Cerebellar nuclear complex (tissue), 1 donor: ENCODE data around the gene IQCK.
"Not testable (repeated sequence)": the region's sequence is repeated elsewhere in the genome, so short reads cannot be mapped to it uniquely, and the experiment has no call there.

Experiments
- DNase-seq, 2 experiments: peaks; one replicate each; lab custom pipeline; 2025; lab: John Stamatoyannopoulos, UW

Gene IQCK

DNA sequence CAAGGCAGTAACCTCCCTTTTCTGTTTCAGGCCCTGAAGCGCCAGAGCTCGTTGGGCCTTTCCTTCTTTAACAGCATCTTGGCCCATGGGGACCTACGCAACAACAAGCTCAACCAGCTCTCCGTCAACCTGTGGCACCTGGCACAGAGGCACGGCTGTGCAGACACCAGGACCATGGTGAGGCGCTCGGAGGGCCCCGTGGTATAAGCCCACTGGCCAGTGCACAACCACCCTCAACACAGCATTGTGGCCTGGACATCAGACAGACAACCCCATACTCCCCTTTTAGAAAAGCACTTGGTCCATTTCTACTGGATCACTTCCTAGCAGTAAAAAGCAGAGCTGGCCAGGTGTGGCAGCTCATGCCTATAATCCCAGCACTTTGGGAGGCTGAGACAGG is 18.6 kb upstream of the IQCK start:
- no peak for DNase-seq

DNA sequence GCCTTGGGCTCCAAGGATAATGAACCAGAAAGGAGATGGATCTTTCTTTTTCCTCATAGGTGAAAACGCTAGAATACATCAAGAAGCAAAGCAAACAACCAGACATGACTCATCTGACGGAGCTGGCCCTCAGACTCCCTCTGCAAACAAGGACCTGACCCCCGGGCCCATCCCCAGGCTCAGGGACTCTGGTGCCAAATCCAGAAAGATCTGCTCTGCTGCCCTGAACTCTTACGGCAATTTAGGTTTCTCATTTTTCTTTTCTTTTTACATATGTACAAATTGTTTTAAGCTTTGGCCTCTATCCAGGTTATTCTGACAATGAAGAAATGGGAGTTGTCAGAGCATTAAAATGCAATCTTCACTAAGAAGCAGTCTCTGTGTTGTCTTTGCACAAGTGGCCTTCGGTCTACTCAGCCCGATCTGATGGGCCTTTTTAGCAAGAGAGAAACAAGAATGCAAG is 17.7 kb upstream of the IQCK start:
- no peak for DNase-seq

DNA sequence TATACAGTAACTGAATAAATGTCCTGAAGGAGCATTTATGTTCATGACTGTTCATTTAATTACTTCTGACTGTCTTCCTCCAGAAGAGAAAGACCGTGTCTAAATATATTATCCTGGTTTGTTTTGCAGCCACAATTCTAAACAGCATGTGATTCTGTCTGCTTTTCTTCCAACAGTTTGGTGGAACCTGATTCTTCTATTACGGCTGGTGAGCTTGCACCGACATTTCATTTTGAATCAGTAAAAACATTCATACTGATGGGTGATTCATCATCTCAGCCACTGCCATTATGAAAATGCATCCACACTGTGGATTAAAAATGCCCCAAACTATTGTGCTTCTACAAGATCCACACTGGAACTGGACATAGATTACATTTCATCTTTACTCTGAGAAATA is 17.0 kb upstream of the IQCK start:
- DNase-seq = no peak

DNA sequence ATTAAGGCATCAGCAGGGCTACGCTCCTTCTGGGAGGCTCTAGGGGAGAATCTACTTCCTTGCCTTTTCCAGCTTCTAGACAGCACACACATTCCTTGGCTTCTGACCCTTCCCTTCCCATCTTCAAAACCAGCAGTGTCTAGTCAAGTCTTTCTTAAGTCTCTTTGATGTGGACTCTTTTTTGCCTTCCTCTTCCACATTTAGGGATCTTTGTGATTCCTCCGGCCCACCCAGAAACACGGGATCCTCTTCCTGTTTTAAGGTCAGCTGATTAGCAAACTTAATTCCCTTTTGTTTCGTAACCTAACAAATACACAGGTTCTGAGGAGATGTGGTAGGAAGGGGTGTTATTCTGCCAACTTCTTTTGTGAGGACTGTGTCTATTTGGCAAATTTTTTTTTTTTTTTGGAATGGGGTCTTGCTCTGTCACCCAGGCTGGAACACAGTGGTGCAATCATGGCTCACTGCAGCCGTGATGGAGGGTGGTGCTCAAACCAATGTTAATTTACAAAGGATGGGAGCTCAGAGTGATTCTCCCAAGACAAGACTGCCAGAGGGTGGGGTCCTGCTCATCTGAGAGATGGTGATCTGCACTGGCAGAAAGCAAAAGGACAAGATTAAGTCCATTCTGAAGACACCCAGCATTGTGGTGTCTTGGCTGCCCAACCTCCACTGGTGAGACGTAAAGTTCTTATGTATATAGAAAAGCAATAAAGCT is 14.7 kb upstream of the IQCK start:
- DNase-seq = no peak

DNA sequence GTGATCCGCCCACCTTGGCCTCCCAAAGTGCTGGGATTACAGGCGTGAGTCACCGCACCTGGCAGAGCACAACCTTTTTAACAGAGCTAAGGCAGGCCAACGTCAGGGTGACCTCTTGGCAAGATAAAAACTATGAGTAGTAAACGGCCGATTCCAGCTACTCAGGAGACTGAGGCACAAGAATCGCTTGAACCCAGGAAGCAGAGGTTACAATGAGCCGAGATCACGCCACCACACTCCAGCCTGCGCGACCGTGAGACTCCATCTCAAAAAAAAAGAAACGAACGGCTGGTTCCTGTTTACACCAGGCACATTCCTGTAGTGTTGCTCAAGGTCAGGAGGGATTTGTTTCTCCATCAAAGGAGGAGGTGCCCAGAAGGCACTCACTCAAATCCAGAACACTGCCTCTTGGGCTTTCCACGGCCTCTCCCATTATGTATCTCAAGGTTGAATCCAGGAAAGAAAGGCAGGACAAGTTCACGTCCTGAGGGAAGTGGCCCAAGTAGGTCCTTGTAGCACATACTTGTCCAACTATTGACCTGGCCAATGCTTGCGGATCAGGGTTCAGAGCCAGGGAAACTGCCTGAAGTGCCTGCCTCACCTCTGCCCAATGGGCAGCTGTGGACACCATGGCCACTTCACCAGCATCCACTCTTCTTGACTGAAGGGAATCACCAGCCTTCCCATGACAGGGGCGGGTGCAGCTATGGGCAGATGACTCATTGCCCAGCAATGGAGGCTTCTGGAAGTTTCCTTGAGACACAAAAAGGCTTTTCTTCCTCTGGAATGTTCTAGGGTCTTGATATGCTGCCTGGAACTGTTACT is 13.5 kb upstream of the IQCK start:
- DNase-seq = no peak

DNA sequence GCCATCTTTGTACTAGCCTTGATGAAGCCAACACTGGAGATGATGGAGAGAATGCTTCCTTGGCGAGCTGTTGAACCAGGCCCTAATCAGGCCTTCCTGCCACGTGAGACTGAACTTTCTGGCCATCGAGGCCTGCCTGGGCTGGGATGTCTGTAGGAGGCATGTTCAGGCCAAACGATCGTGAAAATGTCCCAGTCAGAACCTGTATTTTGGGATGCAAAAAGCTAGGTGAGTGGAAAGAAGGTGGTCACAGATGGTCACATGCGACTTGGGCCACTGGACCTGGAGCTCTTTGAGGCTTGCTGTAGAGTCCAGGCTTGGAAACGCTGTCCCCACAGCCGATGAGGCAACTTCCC is 12.9 kb upstream of the IQCK start:
- no peak for DNase-seq

DNA sequence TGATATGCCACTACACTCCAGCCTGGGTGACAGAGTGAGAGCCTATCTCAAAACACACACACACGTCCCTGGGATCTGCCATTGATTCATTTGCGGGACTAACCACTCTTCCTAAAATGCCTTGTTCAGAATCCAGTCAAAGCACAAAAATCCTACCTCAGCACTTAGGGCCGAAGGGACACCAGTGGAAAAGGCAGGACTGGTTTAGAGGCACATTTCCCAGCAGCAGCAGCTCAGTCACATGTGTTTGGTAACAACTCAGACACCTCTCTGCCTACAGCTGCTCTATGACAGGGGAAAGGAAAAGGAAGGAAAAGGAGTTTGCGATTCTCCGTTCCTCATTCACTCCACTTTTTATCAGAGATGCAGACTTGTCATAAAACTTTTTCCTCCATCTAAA is 12.2 kb upstream of the IQCK start:
- DNase-seq = no peak

DNA sequence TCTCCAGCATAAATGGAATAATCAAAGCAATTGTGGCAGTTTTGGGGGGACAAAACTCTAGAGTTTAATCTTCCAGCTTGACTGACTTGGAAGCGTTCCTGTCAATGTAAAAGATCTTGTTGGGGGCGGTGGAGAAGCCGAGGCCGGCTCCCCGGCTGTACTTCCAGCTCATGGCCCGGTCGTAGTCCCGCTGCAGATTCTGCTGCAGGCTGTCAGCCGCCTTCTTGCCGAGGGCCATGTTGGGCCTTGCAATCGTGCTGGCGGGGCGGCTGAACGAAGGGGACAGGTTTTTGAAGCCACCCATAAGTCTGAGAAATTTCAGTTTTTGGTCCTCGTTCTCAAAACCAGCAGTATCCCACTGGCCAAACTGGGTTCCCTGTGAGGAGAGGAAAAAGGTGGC is 11.2 kb upstream of the IQCK start:
- no peak for DNase-seq

DNA sequence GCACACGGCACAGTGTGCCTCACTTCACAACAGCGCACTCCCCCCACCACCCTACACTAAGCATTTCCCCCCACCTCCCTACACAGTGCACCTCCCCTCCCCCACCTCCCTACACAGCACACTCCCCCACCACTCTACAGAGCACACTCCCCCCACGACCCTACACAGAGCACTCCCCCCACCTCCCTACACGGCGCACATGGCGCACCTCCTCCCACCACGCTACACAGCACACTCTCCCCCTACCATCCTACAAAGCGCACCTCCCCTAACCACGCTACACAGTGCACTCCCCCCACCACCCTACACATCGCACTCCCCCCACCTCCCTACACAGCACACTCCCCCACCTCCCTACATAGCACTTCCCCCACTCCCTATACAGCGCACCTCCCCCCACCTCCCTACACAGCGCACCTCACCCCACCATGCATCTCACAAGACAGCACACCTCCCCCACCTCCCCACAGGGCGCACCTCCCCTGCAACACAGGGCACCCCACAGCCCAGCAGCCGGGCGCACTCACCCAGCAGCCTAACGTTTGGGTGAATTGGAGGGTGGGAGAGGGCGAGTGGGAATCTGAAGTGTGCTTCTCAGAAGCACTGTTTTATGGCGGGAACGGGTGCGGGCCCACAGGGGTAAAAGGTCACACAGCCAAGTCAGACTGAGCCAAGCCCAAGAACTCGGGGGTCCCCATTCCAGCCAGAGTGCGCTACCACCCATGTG is 10.3 kb upstream of the IQCK start:
- no peak for DNase-seq

DNA sequence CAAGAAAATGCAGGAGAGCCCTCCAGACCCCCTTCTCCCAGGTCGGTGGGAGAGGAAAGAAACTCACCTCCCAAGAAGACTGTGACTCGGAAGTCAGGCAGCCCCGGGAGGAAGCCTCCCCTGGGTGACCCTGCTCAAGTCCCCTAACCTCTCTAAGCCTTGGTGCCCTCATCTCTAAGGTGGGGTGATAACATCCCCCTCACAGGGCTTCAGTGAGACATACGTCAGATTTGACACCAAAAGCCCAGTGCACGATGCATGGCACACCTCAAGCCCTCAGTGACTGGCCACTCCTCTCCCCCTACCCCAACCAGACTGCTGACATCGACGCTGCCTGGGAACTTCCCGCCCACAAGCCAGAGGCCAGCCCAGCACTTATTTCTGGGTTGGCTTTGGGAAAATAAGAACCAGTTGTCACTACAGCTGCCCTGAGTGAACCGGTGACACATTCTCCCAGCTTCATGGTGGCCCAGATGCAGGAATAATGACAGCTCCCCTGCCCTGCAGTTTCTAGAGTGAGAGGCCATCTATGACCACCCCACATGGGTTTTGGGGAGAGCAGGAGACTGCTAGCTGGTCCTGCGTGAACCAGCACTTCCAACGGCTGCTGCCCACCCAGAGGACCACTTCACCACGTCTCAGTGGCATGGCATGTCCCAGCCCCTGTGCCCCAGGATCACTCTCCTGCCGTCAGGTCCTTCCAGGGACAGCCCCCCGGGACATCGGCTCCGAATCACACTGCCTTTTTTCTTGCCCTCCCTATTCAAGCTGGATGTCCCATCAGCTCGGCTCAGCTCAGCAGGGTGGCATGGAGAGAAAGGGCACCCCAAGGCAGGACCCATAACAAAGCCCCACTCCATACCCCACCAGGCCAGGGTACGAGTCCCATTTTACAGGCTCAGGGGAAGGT is 9.5 kb upstream of the IQCK start:
- DNase-seq = no peak

DNA sequence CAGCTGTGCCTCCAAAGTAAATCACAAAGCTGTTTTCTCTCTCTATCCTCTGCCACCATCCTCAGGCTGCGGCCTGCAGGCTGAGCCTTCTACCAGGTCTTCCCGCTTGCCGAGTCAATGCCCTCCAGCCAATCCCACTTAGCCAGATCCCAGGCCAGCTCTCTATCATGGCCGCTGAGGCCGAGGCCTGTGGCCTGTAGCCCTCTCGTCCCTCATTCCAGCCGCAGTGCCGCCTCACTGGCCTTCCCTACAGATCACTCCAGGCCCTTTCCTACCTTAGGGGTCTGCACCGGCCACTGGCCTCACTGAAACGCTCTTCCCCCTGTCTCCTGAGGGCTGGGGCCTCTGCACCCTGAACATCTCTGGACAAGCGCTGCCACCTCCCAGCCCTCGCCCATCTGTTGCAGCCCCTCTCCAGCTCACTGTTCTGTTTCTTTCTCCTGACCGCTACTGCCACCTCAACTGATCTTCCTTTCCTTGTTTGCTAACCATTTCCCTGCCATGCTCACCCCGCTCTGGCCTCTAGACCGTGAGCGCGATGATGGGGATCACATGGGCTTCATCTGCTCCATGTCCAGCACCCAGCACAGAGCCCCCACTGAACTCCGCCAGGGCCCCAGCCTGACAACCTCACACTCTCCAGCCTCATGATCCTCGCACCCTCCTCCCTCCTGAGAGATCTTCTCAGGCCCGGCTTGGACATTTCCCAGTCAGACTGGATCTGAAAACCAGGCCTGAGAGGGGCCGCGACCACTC is 8.5 kb upstream of the IQCK start:
- no peak for DNase-seq

DNA sequence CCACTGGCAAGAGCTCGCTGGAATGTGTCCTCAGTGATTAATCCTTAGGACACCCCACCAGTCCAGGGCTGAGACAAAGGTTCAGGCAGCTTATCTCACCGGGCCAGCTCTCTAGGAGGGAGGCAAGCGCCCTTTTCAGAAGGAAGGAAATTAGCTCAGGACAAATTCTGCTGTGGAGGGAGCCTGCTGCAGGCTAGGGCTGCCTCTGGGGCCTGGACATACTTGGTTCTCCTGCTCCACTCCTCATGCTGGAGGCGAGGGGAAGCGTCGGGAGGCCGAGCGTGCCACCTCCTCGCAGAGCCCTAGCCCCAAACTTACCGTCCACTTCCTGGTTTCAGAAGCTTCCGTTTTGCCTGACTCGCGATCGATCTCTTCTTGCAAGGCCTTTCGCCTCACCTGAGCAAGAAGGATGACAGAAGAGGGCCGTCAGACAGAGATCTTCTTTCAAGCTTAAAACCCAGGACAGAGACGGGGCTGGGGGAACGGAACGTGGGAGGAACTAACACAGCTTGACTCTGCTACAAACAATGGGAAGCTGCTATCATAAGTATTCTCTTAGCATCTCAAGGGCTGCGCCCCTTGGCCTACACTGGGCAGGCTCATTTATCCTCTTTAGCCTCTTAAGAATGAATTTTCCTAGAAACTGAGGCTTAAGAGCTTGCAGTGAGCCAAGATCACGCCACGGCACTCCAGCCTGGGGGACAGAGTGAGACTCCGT is 7.7 kb upstream of the IQCK start:
- no peak for DNase-seq

DNA sequence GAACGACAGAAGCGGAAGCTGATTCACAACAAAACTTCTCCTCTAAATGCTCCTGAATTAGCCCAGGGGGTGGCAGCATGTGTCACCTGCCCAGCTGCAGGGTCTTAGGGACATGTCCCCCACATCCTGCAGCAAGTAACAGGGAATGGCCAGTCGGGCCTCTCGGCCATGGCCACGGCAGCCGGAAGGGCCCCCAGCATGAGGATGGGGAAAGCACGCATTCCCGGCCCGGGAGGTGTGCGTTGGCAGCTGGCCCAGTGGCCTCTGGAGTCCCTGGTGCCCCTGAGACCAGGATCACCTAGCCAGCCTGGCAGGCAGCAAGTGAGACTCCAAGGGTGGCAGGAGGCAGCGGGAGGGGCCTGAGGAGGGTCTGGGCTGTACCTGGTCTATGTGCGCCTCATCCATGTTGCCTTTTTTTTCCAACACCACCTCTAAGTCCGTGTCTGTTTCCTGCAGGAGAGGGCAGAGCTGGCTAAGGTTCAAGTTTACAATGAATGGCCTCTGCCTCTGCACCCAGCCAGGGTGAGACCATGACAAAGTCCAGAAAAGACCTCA is 7.0 kb upstream of the IQCK start:
- DNase-seq = no peak

DNA sequence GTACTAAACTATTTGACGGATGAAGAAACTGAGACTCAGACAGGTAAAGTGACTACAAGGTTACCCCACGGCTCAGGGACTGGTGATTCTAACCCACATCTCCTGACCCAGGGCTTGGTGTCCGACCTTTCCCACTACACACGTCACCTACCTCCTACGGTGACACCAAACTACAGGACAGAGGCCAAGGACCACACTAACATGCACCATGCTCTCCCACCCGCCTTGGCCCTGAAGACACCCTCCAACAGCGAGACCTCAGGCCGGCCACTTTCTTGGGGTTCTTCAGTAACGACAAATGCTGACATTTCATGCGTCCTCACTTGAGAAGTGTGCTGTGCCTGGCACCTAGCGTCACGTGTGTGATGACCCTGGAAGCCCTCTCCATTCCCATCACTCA is 6.4 kb upstream of the IQCK start:
- no peak for DNase-seq

DNA sequence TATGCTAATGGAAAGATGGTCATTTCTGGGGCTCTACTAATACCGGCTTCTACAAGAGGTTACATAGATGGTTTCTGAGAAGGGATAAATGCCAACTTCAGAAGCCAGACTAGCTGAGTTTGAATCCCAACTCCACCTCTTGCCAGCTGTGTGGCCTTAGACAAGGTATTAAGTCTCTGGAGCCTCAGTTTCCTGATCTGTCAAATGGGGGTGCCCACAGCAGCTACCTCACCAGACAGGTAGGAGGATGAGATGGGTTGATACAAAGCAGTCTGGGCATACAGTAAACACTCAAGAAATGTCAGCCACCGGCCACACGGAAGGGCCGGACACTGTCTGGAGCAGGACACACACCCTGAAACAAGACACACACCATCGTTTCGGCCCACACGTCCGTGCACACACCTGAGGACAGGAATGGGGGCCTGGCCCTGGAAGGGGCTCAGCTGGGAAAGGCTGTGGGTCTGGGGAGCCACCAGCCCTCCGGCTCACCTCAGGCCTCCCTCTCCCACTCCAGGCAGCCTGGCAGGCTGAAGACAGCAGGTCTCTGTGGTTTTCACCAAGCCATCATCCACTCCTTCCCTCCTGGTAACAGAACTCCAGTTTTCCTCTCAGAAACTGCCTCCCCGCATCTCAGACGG is 5.5 kb upstream of the IQCK start:
- DNase-seq = no peak

DNA sequence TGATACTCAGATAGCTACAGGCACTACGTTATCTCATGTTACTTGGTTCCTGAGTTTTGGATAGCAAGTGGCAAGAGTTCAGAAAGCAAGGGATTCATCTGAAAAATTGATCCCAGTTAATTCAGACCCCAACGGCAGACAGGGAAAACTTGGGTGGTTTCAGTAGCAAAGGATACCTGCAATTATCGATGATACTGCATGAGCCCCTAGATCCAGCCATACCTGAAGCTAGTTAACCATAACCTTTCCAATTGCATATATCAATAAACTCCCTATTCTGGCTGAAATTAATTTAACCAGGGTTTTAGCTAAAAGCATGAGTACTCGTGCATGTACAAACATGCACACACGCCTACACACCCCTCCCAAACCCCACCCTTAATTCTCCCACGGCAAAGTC is 4.4 kb upstream of the IQCK start:
- DNase-seq = no peak

DNA sequence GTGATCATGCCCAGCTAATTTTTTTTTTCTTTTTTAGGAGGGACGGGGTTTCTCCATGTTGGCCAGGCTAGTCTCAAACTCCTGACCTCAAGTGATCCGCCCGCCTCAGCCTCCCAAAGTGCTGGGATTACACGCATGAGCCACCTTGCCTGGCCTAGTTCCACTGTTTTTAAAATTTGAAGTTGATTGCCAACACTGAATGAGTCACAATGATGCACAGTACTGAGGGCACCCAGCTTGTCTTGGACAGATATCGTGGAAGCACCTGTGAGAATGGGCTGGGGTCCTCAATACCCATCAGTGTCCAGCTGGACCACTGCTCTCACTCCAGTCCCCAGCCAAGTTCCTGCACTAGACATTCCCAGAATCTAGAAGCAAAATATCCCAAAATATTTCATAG is 2.5 kb upstream of the IQCK start:
- DNase-seq = no peak

DNA sequence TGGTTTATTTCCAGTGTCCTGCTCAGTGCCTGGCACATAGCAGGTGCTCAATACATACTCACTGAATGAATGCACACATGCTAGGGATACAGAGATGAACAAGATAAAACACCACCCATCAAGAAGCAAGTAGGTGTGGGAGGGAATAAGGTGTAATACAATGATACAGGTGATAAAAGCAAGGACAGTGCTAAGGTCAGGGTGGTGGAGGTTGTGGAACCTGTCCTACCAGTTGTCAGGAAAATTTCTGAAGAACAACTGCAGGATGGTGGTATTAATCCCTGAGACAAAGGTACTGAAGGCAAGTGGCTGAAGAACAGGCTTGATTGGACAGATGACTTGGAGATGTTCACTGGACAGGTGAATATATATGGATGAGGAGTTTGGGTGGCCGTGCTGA is 1.9 kb upstream of the IQCK start:
- no peak for DNase-seq

DNA sequence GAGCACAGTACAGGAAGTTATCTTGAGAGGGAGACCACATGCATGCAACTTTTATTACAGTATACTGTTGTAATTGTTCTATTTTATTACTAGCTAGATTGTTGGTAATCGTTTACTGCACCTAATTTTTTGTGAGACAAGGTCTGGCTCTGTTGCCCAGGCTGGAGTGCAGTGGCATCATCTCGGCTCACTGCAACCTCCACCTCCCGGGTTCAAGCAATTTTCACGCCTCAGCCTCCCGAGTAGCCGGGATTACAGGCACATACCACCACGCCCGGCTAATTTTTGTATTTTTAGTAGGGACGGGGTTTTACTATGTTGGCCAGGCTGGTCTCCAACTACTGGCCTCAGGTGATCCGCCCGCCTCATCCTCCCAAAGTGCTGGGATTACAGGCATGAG is 1.3 kb upstream of the IQCK start:
- not testable (repeated sequence) for DNase-seq

DNA sequence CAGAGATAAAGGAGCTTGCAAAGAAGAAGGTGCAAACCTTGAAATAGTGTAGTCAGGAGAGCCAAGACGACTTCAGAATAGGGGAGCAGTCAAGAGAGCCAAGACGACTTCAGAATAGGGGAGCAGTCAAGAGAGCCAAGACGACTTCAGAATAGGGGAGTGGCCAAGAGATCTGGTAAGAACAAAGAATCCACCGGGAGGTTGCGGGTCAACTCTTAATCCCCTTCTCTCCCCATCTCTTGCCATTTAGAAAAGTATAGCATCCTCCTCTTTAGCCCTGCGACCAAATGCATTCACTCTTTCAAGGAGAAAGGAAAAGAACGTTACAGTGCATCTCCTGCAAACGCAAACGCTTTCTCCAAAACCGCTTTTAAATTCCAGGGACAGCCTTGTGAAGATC is 757 bp upstream of the IQCK start:
- no peak for DNase-seq
